GM12891 (cell line): Measurements from ENCODE around the gene MAP3K12.
A peak's percentile ranks its signal among the peaks of the same experiment; 100 is the strongest.
"Not testable (repeated sequence)": the region's sequence is repeated elsewhere in the genome, so short reads cannot be mapped to it uniquely, and the experiment has no call there.

ENCODE experiments used
- DNase-seq: peaks from one replicate; pipeline ENCODE4 v3.0.0; 2011; ENCODE audit warnings: low spot score; ENCODE audit not compliant: insufficient read length
- FAIRE-seq: peaks from 2 replicates; lab custom pipeline; 2011; peaks lifted over from hg19 to GRCh38; lab: Jason Lieb, UNC
- PAX5 ChIP-seq: IDR thresholded peaks from 2 replicates; pipeline ENCODE4 v1.6.1; 2011; ENCODE audit warnings: low read length, moderate library complexity, mild to moderate bottlenecking; ENCODE audit not compliant: insufficient read depth, severe bottlenecking
- POLR2A ChIP-seq: IDR thresholded peaks from 2 replicates; pipeline ENCODE4 v1.6.1; 2011; ENCODE audit warnings: low read depth, low read length, control low read depth
- POLR2AphosphoS5 ChIP-seq: IDR thresholded peaks from 2 replicates; pipeline ENCODE4 v1.6.1; 2011; ENCODE audit warnings: low read depth, low read length, control low read depth
- POU2F2 ChIP-seq: IDR thresholded peaks from 2 replicates; pipeline ENCODE4 v1.6.1; 2011; ENCODE audit warnings: low read depth, mild to moderate bottlenecking, control low read depth, low read length, moderate library complexity
- SPI1 ChIP-seq: IDR thresholded peaks from 2 replicates; pipeline ENCODE4 v1.6.1; 2011; ENCODE audit warnings: low read depth, low read length, control low read depth
- TAF1 ChIP-seq: IDR thresholded peaks from 2 replicates; pipeline ENCODE4 v1.6.1; 2011; ENCODE audit warnings: low read depth, low read length, control low read depth

MAP3K12 gene

GRCh38 chr12:53482626-53483168 is 16.6 kb downstream of the MAP3K12 start:
- FAIRE-seq (no peak), DNase-seq (no peak)
- TF ChIP-seq TAF1 (no peak), POLR2A (peak; percentile 74), POLR2AphosphoS5 (peak; percentile 81), POU2F2 (peak; percentile 50)

- TF ChIP-seq TAF1 (no peak), SPI1 (no peak), POLR2A (no peak; the same call in 1 of the 2 replicates), POU2F2 (no peak; the same call in 1 of the 2 replicates), POLR2AphosphoS5 (no peak), PAX5 (no peak)
- DNase-seq (no peak), FAIRE-seq (no peak)
Measured at GRCh38 chr12:53481939-53482586, 17.2 kb downstream of the MAP3K12 start.

- peak; percentile 50; the same call in 1 of the 2 replicates for TF ChIP-seq POLR2A
- not testable (repeated sequence) for FAIRE-seq, DNase-seq
Measured at GRCh38 chr12:53481458-53481857, 17.8 kb downstream of the MAP3K12 start.

- TF ChIP-seq POU2F2 (no peak), POLR2AphosphoS5 (peak; percentile 79), SPI1 (no peak), PAX5 (no peak), TAF1 (no peak), POLR2A (peak; percentile 48; the same call in 1 of the 2 replicates)
- FAIRE-seq, result no peak
- DNase-seq, result no peak
Measured at GRCh38 chr12:53480491-53481442, 18.5 kb downstream of the MAP3K12 start.

GRCh38 chr12:53479331-53479730 is 19.9 kb downstream of the MAP3K12 start:
- no peak; the same call in 1 of the 2 replicates for TF ChIP-seq POLR2AphosphoS5
- TF ChIP-seq SPI1, result no peak
- TF ChIP-seq POLR2A, result no peak
- TF ChIP-seq TAF1, result no peak
- no peak for TF ChIP-seq PAX5
- TF ChIP-seq POU2F2, result no peak
- FAIRE-seq (no peak), DNase-seq (no peak)

- TF ChIP-seq POLR2AphosphoS5 (peak; percentile 39; the same call in 1 of the 2 replicates), PAX5 (no peak), POU2F2 (no peak), POLR2A (peak; percentile 33; the same call in 1 of the 2 replicates), TAF1 (no peak), SPI1 (no peak)
- FAIRE-seq, result no peak
- DNase-seq, result no peak
Measured at GRCh38 chr12:53478865-53479264, 20.4 kb downstream of the MAP3K12 start.

- no peak for FAIRE-seq
- no peak for DNase-seq
Measured at GRCh38 chr12:53476769-53477209, 22.5 kb downstream of the MAP3K12 start.

GRCh38 chr12:53474819-53475218 is 24.4 kb downstream of the MAP3K12 start:
- TF ChIP-seq SPI1, result no peak
- no peak for TF ChIP-seq POLR2AphosphoS5
- no peak for TF ChIP-seq PAX5
- no peak for TF ChIP-seq POU2F2
- no peak for TF ChIP-seq POLR2A
- TF ChIP-seq TAF1, result no peak
- FAIRE-seq (no peak), DNase-seq (no peak)

More at GRCh38 chr12:53476769-53477209, 22.5 kb downstream of the MAP3K12 start:
- TF ChIP-seq POLR2AphosphoS5 (0 out of 2 replicates have a peak, but pooled peaks have one; percentile 54), PAX5 (no peak)

GRCh38 chr12:53474077-53474476 is 25.2 kb downstream of the MAP3K12 start:
- no peak for DNase-seq
- TF ChIP-seq PAX5, result no peak
- peak; percentile 2; the same call in 1 of the 2 replicates for TF ChIP-seq POLR2AphosphoS5
- FAIRE-seq, result no peak
